GM12801 (cell line): ENCODE data around the gene LPP.

Experiments
- TF ChIP-seq, protein P1 (sequence below): IDR thresholded peaks from one replicate; pipeline ENCODE4 v1.5.1; 2011; ENCODE audit warnings: control low read depth; ENCODE audit not compliant: insufficient read length; ENCODE audit errors: extremely low read depth

LPP gene

GRCh38 chr3:188206787-188207186, 52.8 kb downstream of the LPP start:
- TF ChIP-seq, protein P1, sequence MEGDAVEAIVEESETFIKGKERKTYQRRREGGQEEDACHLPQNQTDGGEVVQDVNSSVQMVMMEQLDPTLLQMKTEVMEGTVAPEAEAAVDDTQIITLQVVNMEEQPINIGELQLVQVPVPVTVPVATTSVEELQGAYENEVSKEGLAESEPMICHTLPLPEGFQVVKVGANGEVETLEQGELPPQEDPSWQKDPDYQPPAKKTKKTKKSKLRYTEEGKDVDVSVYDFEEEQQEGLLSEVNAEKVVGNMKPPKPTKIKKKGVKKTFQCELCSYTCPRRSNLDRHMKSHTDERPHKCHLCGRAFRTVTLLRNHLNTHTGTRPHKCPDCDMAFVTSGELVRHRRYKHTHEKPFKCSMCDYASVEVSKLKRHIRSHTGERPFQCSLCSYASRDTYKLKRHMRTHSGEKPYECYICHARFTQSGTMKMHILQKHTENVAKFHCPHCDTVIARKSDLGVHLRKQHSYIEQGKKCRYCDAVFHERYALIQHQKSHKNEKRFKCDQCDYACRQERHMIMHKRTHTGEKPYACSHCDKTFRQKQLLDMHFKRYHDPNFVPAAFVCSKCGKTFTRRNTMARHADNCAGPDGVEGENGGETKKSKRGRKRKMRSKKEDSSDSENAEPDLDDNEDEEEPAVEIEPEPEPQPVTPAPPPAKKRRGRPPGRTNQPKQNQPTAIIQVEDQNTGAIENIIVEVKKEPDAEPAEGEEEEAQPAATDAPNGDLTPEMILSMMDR: no peak

- TF ChIP-seq, protein P1: no peak
These were observed 54.1 kb downstream of the LPP start for GRCh38 chr3:188207941-188208515.

DNA sequence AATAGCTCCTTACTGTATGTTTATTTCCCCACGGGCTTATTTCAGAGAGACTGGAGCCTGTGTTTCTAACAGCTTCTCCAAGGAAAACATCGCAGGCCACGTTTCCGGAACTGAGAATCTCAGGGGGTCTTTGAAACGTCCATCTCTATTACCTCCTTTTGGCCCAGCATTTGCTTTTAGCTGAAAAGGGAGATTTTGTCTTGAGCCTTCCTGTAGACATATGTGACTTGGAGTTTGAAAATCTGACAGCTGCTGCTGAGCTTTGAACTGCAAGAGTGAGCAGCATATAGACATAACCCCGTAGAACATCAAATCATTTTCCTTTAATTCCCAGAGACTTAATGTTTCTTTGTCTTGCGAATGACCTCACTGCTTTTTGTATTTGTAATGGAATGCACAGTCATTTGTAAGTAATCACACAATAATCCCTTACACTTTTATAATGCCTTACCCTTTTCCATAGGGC, 54.6 kb downstream of the LPP start:
- TF ChIP-seq, protein P1: no peak

GRCh38 chr3:188209034-188209433, 55.1 kb downstream of the LPP start:
- TF ChIP-seq, protein P1: no peak

- TF ChIP-seq, protein P1: no peak
These were observed 55.8 kb downstream of the LPP start for GRCh38 chr3:188209740-188210139.

DNA sequence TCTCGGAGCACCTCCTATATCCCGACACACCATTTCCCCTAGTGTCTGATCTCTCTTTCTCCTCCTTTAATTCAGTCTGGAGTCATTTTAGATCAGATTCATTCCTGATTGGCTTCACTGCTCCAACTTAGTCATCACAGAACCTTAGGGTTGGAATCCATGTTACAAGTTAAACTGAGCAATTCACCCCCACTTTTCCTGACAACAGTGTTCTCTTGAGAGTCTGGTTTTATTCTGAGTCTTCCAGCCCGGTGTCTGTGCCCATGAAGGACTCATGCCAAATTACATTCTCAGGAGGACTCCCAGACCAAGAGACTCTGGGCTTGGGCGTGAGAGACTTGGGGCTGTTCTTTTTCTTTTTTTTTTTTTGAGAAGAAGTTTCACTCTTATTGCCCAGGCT, 57.5 kb downstream of the LPP start:
- TF ChIP-seq, protein P1: no peak

DNA sequence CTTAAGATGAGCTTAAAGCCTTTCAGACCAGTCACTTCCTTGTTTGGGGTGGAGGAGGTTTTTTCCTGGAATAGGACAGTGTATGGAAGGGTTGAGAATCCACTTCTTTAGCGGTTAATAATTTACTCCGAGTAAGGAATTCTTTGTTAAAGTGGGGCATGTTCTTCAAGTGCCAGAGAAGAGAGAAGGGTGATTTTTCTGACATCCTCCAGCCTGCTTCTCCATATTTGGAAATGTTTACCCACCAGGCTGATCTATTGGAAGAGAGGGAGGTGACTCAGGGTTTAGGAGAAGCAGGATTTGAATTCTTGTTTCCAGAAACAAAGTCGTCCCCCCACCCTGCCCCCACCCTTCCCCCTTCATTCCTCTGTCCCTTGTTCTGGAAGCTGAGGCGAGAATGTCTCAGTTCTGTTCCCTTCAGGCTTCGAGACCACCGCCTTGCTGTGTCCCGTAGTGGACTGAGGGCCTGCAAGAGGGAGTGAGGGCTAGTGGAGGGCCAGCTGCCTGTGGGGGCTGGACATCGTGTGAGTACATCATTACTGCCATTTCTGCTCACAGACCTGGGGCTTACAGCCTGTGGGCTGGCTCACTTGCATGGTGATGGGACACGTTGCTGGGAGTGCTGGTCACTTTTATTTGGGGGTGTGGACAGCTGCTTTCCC, 58.5 kb downstream of the LPP start:
- TF ChIP-seq, protein P1: no peak
